ENCODE measurements around the gene ZBTB17.

Gene ZBTB17

GRCh38 chr1:15970911-15971310, 5.0 kb downstream of the ZBTB17 start:
- H3K4me3 ChIP-seq (replicated peaks; ENCODE audit: low read depth, low read length), result no peak overlapping the region
- no peak for TF ChIP-seq CTCF (IDR thresholded peaks at IDR 0.05; ENCODE audit: low read length, missing control alignments)
- DNase-seq (ENCODE audit: low read depth), result no peak

GRCh38 chr1:15969321-15969880, 6.5 kb downstream of the ZBTB17 start:
- H3K4me3 ChIP-seq (replicated peaks; ENCODE audit: low read depth, low read length), result no peak overlapping the region
- no peak for TF ChIP-seq CTCF (IDR thresholded peaks at IDR 0.05; ENCODE audit: low read length, missing control alignments)
- no peak for DNase-seq (ENCODE audit: low read depth)

- H3K4me3 ChIP-seq (replicated peaks; ENCODE audit: low read depth, low read length), result no peak overlapping the region
- no peak for TF ChIP-seq CTCF (IDR thresholded peaks at IDR 0.05; ENCODE audit: low read length, missing control alignments)
- DNase-seq (ENCODE audit: low read depth), result no peak
These were observed 7.7 kb downstream of the ZBTB17 start for GRCh38 chr1:15968172-15968571.

GRCh38 chr1:15966956-15967344, 9.0 kb downstream of the ZBTB17 start:
- TF ChIP-seq CTCF (IDR thresholded peaks at IDR 0.05; ENCODE audit: low read length, missing control alignments), result no peak
- no peak overlapping the region for H3K4me3 ChIP-seq (replicated peaks; ENCODE audit: low read depth, low read length)
- DNase-seq (ENCODE audit: low read depth), result no peak

GRCh38 chr1:15966081-15966955, 9.6 kb downstream of the ZBTB17 start:
- DNase-seq (ENCODE audit: low read depth), result peak; percentile 33
- TF ChIP-seq CTCF (IDR thresholded peaks at IDR 0.05; ENCODE audit: low read length, missing control alignments), result no peak
- no peak overlapping the region for H3K4me3 ChIP-seq (replicated peaks; ENCODE audit: low read depth, low read length)

GRCh38 chr1:15965228-15965767, 10.6 kb downstream of the ZBTB17 start:
- DNase-seq (ENCODE audit: low read depth), result peak; percentile 91
- H3K4me3 ChIP-seq (replicated peaks; ENCODE audit: low read depth, low read length), result no peak overlapping the region
- no peak for TF ChIP-seq CTCF (IDR thresholded peaks at IDR 0.05; ENCODE audit: low read length, missing control alignments)

All from fibroblast of pulmonary artery (primary cell).